ENCODE measurements around the gene INF2. TPM values are rescaled to one million over a fixed set of nuclear protein-coding genes. Genes with fewer than 3 reads are reported as not detected.
"Not testable (repeated sequence)": the region's sequence is repeated elsewhere in the genome, so short reads cannot be mapped to it uniquely, and the experiment has no call there.

Gene INF2
- total RNA-seq, 2 experiments from 2014 or later, result 107 to 110 TPM

DNA sequence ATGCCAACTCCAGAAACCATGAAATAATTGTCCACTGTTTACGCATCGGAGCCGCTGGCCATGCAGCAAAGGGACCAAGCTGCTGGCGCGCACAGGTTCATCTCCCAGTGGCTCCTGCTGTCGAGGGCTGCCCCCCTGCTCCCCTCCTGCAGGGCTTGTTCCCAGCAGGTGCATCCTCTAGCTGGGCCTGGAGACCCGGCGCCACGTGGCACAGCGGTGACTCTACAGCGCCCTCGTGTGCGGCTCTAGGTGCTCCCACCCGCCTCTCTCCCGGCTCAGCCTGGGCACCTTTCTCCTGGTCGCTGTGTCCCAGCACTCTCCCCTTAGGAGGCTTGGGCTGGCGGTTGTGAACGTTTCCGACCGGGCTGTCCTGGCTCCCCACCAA lies 37.5 kb upstream of the INF2 start:
- Mint-ChIP-seq H3K36me3 (peaks cover 2% of the 10 kb centered on the region), H3K9me3 (peaks cover 9% of the 10 kb centered on the region), H3K27me3 (peaks cover 12% of the 10 kb centered on the region), H3K4me3 (no peak overlapping the region), H3K4me1 (peaks cover 4% of the 10 kb centered on the region), H3K27ac (no peak overlapping the region)
- POLR2A ChIA-PET, result no interaction called here
- DNase-seq, result no peak
- no peak for ATAC-seq (ENCODE audit: low read depth)

DNA sequence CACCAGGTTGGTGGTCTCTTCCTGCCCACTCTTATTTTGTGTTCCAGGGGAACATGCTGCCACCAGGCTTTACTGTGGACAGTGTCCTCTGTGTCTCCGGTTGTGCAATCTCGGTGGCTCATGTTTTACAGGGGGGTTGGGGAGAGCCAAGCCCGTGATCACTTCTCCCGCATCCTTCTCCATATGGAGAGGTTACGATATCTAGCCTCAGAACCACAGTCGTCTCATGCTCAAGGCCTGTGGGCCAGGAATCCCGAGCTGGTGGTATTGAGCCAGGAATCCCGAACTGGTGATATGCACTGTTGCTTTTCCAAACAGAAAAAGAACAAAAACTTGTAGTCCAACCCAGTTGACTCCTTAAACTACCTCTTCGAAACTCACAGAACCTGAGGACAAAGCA lies 37.0 kb upstream of the INF2 start:
- Mint-ChIP-seq H3K4me3 (no peak overlapping the region), H3K4me1 (peaks cover 4% of the 10 kb centered on the region), H3K27me3 (peaks cover 12% of the 10 kb centered on the region), H3K36me3 (peaks cover 2% of the 10 kb centered on the region), H3K27ac (no peak overlapping the region), H3K9me3 (peaks cover 9% of the 10 kb centered on the region)
- POLR2A ChIA-PET, result no interaction called here
- ATAC-seq (ENCODE audit: low read depth) (no peak), DNase-seq (no peak)

- not testable (repeated sequence) for ATAC-seq (ENCODE audit: low read depth); H3K4me3 Mint-ChIP-seq; H3K4me1 Mint-ChIP-seq; H3K9me3 Mint-ChIP-seq; H3K36me3 Mint-ChIP-seq; DNase-seq; H3K27ac Mint-ChIP-seq
- peaks cover 19% of the 10 kb centered on the region for H3K27me3 Mint-ChIP-seq
- POLR2A ChIA-PET, result interaction anchor here (0.6 kb wide), 1 partner anchor 714 kb away, joined by 3 read pairs; no protein-coding TSS in a partner anchor
Measured at GRCh38 chr14:104653130-104653920, 36.1 kb upstream of the INF2 start.

DNA sequence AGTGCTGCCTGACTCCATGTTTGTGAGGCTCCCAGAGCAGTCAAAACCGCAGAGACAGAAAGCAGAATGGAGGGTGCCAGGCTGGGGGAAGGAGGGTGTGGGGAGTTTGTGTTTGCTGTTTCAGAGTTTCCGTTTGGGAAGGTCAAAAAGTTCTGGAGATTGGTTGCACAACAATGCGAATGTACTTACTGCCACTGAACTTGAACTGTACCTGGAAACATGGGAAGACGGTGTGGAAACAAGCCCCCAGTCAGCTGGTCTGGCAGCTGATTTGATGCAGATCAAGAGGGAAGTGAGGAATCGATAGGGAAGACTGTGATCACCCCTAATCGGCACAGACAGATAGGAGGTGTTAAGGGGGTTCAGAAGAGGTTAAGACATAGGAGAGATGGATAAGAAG lies 35.3 kb upstream of the INF2 start:
- DNase-seq (no peak), ATAC-seq (ENCODE audit: low read depth) (no peak)
- peaks cover 19% of the 10 kb centered on the region for H3K27me3 Mint-ChIP-seq
- POLR2A ChIA-PET, result interaction anchor here (0.6 kb wide), 1 partner anchor 714 kb away, joined by 3 read pairs; no protein-coding TSS in a partner anchor
- H3K9me3 Mint-ChIP-seq, result peaks cover 9% of the 10 kb centered on the region
- no peak overlapping the region for H3K27ac Mint-ChIP-seq
- peaks cover 2% of the 10 kb centered on the region for H3K36me3 Mint-ChIP-seq
- H3K4me1 Mint-ChIP-seq, result peaks cover 8% of the 10 kb centered on the region
- no peak overlapping the region for H3K4me3 Mint-ChIP-seq

GRCh38 chr14:104655128-104655848 lies 34.1 kb upstream of the INF2 start:
- Mint-ChIP-seq H3K27ac (no peak overlapping the region), H3K9me3 (peaks cover 9% of the 10 kb centered on the region), H3K27me3 (peaks cover 13% of the 10 kb centered on the region), H3K36me3 (peaks cover 2% of the 10 kb centered on the region), H3K4me1 (peaks cover 10% of the 10 kb centered on the region), H3K4me3 (no peak overlapping the region)
- POLR2A ChIA-PET, result no interaction called here
- ATAC-seq (ENCODE audit: low read depth) (no peak), DNase-seq (no peak)

DNA sequence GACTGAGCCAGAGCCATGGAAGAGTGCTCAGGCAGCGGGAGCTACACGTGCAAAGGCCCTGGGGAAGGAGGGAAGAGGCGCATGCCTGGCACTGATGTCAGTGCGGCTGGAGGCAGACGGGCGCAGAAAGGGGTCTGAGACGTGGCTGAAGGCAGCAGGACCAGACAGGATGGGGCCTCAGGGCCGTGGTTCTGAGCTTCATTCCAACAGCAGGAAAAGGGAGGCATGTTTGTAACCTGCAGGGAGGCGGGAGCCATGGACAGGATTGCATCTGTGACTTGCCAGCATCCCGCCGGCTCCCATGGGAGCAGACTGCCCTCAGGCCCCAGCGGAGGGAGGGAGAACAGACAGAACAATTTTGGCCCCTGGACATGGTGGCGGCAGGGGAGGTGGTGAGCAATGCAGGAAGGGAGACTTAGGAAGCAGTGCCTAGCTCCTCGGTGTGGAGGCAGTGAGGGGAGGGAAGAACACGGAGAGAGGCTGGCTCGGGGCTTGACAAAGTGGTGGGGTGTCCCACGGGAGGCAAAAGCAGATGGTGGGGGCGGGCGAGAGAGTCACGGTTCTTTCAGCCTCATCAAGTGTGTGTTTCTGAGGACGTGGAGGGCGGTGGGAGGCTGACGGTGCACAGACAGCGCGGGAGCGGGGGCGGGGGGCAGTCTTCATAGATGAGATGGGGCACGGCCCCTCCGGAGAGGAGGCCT lies 33.3 kb upstream of the INF2 start:
- POLR2A ChIA-PET, result no interaction called here
- Mint-ChIP-seq H3K36me3 (peaks cover 2% of the 10 kb centered on the region), H3K27me3 (peaks cover 17% of the 10 kb centered on the region), H3K9me3 (peaks cover 9% of the 10 kb centered on the region), H3K27ac (no peak overlapping the region), H3K4me1 (peaks cover 13% of the 10 kb centered on the region), H3K4me3 (no peak overlapping the region)
- ATAC-seq (ENCODE audit: low read depth) (no peak), DNase-seq (no peak)

DNA sequence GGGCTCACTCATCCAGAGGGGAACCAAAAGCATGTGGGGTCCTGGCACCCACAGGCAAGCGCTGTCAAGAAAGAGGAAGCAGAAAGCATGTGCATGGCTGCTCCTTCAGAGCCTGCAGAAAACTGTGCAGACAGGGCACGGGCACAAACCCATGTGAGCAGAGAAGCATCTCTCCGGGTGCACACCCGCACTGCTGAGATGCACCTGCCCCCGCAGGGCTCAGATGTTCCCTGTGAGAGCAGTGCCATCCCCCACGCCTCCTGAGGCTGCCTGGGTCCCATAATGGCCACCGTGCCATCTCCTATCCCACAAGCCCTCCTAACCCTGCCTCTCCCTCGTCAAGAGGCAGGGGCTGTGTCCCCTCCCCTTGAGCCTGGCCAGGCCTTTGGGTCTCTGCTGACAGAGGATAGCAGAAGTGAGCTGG lies 32.3 kb upstream of the INF2 start:
- H3K27ac Mint-ChIP-seq, result no peak overlapping the region
- DNase-seq, result no peak
- no peak for ATAC-seq (ENCODE audit: low read depth)
- H3K27me3 Mint-ChIP-seq, result peaks cover 22% of the 10 kb centered on the region
- no peak overlapping the region for H3K4me3 Mint-ChIP-seq
- POLR2A ChIA-PET, result no interaction called here
- peaks cover 14% of the 10 kb centered on the region for H3K4me1 Mint-ChIP-seq
- peaks cover 12% of the 10 kb centered on the region for H3K9me3 Mint-ChIP-seq
- H3K36me3 Mint-ChIP-seq, result peaks cover 2% of the 10 kb centered on the region

DNA sequence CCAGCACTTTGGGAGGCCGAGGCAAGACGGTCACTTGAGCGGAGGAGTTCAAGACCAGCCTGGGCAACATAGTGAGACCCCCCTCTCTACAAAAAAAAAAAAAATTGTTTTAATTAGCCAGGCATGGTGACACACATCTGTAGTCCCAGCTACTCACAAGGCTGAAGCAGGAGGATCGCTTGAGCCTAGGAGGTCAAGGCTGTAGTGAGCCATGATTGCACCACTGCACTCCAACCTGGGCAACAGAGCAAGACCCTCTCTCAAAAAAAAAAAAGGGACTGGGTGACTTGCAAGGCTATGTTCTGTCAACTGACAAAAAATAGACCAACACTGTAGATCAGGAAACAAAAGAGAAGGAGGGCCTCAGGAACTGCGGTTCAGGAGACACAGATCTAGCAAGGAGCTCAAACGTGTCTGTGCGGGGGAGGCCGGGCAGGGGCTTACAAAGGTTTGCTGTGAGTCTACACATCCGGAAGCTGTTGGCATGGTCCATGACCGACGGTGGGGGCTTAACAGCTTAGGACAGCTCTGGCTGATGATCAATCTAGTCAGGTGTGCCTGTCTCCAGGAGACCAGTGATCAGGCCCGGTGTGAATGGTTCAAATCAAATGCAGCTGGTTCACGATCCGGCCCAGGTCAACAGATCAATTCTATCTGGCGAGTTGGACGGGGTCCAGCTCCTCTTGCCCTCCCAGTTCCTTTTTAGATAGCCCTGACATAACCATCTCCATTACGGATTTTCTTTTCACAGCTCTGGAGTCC lies 31.7 kb upstream of the INF2 start:
- POLR2A ChIA-PET, result no interaction called here
- Mint-ChIP-seq H3K4me3 (no peak overlapping the region), H3K4me1 (peaks cover 14% of the 10 kb centered on the region), H3K36me3 (peaks cover 1% of the 10 kb centered on the region), H3K27me3 (peaks cover 22% of the 10 kb centered on the region), H3K27ac (no peak overlapping the region), H3K9me3 (peaks cover 6% of the 10 kb centered on the region)
- ATAC-seq (ENCODE audit: low read depth) (no peak), DNase-seq (no peak)

DNA sequence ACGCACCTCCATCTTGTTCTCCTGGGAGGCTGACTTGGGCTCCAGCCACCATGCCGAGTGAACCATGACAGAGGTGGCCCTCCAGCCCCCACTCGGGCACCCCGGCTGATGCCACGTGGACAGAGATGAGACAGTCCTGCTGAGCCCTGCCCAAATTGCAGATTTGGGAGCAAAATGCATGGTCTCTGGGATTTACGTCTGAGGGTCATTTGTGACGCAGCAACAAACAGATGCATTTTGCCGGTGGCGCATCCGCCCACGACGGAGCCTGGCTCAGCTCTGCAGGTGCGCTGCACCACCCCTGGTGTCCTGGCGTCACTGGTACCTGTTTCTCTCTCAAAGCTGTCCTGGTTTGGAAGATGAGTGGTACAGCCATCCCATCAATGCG lies 31.1 kb upstream of the INF2 start:
- Mint-ChIP-seq H3K4me3 (no peak overlapping the region), H3K36me3 (no peaks in the 10 kb centered on the region), H3K9me3 (peaks cover 5% of the 10 kb centered on the region), H3K27ac (no peak overlapping the region), H3K4me1 (peaks cover 14% of the 10 kb centered on the region), H3K27me3 (peaks cover 22% of the 10 kb centered on the region)
- ATAC-seq (ENCODE audit: low read depth) (no peak), DNase-seq (no peak)
- POLR2A ChIA-PET, result no interaction called here

GRCh38 chr14:104659146-104659545 lies 30.3 kb upstream of the INF2 start:
- DNase-seq, result no peak
- POLR2A ChIA-PET, result interaction anchor here (1.8 kb wide), 1 partner anchor 19 kb away, joined by 5 read pairs; no protein-coding TSS in a partner anchor
- Mint-ChIP-seq H3K36me3 (no peaks in the 10 kb centered on the region), H3K27ac (no peak overlapping the region), H3K4me1 (peaks cover 18% of the 10 kb centered on the region), H3K4me3 (no peak overlapping the region), H3K9me3 (peaks cover 4% of the 10 kb centered on the region), H3K27me3 (peaks cover 24% of the 10 kb centered on the region)
- no peak for ATAC-seq (ENCODE audit: low read depth)

DNA sequence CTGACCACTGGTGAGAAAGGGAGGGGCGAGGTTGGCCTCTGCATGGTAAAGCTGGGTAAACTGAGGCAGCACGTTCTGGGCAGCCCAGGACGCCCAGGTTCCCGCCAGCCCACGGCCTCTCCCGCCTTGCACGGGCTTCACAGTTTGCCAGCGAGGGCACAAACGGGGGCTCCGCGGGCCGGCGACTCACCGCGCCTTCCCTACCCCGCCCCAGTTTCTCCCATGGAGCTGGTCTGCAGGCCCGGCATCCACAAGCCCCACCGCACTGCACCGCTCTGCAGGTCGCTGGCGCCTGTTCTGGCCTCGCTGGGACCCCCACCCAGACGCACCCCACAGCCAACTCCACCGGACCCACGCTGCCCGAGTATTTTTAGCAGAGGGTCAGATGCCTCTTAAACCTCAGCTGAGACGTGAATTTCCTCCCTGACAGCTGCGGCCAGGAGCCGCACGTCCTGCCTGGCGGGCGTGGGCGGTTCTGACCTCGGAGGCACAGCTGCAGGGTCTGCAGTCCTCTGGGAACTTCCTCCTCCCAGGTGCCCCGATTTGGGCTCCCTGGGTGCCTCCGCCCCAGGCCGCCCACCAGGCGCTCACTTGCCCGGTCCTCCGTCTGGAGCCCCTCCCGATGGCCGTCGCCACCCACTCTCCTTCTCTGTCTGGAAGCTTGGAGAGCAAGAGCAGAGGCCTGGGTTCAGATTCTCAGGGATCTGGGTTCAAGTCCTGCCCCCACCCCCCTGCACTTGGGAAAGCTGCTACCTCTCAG lies 29.5 kb upstream of the INF2 start:
- no peaks in the 10 kb centered on the region for H3K36me3 Mint-ChIP-seq
- H3K4me3 Mint-ChIP-seq, result peak overlapping the region; percentile 48
- no peak overlapping the region for H3K27ac Mint-ChIP-seq
- ATAC-seq (ENCODE audit: low read depth) (peak; percentile 21), DNase-seq (no peak)
- POLR2A ChIA-PET, result interaction anchor here (1.2 to 1.8 kb wide), 3 partner anchors 18 to 141 kb away, joined by 3 to 5 read pairs (median 3); partner anchors contain the start of gene ZBTB42
- H3K4me1 Mint-ChIP-seq, result peaks cover 21% of the 10 kb centered on the region
- H3K27me3 Mint-ChIP-seq, result peaks cover 29% of the 10 kb centered on the region
- peaks cover 2% of the 10 kb centered on the region for H3K9me3 Mint-ChIP-seq

- no peaks in the 10 kb centered on the region for H3K36me3 Mint-ChIP-seq
- POLR2A ChIA-PET, result interaction anchor here (0.8 to 1.8 kb wide), 4 partner anchors 9 to 140 kb away, joined by 3 to 5 read pairs (median 3); partner anchors contain the start of gene ZBTB42
- peaks cover 28% of the 10 kb centered on the region for H3K4me1 Mint-ChIP-seq
- H3K9me3 Mint-ChIP-seq, result peaks cover 2% of the 10 kb centered on the region
- H3K27me3 Mint-ChIP-seq, result peaks cover 32% of the 10 kb centered on the region
- H3K4me3 Mint-ChIP-seq, result peak overlapping the region; percentile 48
- H3K27ac Mint-ChIP-seq, result no peak overlapping the region
- ATAC-seq (ENCODE audit: low read depth), result no peak
- no peak for DNase-seq
Measured at GRCh38 chr14:104660597-104660996, 28.8 kb upstream of the INF2 start.

Data from activated naive CD8-positive, alpha-beta T cell treated with anti-CD3 and anti-CD28 coated beads, Interleukin-2, amount 10 ng/mL, durations not matched to agents 7 days and 5 days (primary cell).